GM19023 (cell line): ENCODE measurements around the gene SLC9C1.

ENCODE experiments used
- ATAC-seq: cut with Tn5 transposase; IDR thresholded peaks from one replicate; pipeline ENCODE4 v1.9.1; 2021; ENCODE audit warnings: mild to moderate bottlenecking, moderate library complexity; ENCODE audit not compliant: unreplicated experiment

SLC9C1 gene

DNA sequence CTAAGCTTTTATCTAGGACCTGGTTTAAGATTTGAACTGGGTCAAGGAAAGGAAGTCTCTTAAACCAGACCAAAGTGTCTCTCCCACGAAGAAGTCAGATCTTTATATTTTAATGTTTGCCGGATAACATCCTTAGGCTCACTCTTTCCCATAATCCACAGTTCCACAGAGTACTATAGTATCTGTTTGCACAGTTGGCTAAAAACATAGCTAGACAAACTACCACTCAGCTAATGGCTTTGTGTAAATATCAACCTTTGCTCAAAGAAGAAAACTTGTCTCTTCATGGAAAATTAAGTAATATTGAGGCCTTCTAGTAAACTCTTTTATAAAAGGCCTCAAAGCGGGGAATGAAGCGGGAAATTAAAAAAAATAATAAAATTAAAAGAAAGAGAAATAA lies 13.5 kb upstream of the SLC9C1 start:
- ATAC-seq: no peak

- ATAC-seq: no peak
Observed at GRCh38 chr3:112306825-112307224, 12.8 kb upstream of the SLC9C1 start.

DNA sequence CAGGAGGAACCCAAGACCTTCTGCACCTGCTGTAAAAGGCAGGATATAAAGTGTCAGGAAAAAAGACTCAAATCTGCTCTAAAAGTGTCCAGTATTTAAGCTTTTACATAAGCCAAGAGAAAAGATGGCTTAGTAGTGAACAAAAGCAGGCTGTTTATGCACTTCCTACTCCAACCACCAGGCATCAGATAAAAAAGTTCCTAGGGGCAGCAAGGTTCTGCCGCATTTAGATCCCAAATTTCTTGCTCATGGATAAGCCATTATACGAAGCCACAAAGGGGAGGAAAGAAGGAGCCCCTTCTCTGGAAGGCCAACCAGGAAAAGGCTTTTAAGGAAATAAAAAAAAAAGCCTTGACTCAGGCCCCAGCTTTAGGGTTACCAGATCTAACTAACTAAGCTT lies 10.6 kb upstream of the SLC9C1 start:
- ATAC-seq: no peak

GRCh38 chr3:112303764-112304325 lies 9.8 kb upstream of the SLC9C1 start:
- ATAC-seq: peak; percentile 65

- ATAC-seq: peak; percentile 57
Observed at GRCh38 chr3:112302881-112303763, 9.1 kb upstream of the SLC9C1 start.

DNA sequence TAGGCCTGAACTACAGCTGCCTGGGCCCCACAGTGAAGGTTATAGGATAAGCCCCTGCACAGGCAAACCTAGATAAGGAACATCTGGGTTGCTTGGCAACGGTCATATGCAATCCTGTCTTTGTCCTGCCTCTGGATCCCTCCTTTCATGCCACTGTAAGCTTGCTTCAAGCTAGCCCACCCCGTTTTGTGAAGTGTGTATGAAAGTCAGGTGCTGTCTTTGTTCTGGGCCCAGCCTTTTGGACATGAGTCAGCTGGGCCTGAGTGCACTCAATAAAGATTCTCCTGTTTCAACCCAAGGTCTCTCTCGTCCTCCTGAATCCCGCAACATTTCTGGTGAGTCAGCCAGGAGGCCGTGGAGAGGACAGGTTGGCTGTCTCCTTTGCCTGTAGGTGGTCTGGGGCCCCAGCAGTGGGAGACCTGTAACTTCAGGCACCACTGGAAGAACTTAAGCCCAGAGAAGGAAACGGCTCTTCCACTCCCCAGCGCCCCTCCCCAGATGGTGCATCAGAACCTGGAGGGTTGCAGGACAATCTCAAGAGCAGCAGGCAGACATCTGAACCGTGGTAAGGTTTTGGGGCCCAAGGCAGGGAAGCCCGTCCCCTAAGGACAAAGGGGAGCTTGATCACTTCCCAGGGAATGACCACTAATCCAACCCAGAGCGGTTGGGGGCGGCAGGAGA lies 8.3 kb upstream of the SLC9C1 start:
- ATAC-seq: no peak

- no peak for ATAC-seq
Observed at GRCh38 chr3:112298781-112299180, 4.8 kb upstream of the SLC9C1 start.

DNA sequence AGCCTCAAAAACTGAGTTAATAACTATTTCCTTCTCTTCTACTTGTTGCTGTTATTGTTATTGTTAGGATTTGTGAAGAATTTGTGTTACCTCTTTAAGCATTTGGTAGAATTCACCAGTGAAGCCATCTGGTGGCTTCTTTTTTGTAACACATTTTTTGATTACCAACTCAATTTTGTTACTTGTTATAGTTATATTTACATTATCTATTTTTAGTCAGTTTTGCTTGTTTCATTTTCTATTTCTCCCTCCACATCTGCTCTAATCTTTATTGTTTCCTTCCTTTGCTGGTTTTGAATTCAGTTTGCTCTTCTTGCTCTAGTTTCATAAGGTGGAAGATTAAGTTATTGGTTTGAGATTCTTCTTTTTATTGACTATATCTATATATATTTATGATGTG lies 3.7 kb upstream of the SLC9C1 start:
- ATAC-seq: no peak

DNA sequence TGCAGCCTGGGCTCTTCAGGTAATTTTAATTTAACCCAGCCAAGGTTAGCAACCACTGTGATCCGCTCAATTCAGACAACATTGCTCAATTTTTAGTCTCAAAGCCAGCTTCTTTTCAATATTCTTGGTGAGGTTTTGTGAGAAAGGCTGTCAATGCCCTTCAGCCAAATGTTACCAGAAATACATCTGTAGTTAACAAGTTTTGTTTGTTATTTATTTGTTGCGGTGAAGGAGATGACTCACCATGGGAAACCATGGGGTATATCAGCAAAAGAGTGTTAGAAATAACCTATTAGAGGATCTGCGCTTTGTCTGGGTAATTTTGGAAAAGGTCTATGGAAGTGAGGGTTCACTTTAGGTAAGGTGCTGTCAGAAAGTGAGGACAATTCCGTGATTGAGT lies 5.0 kb downstream of the SLC9C1 start:
- no peak for ATAC-seq

DNA sequence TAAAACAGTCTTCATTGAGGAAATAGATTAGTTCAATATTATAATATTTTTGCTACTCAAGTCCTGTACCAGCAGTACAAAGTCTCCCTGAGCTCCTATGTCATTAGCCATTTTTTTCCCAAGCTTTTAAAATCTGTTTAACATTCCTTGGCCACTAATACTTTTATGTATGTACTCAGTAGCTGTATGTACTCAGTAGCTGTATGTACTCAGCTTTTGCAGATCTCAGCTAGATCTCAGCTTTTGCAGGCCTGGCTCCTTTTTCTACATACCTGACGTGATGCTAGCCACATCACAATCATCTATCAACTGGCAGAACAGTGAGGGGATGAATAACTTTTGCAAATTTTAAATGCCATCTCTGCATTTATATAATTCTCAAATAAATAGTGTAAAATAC lies 13.8 kb downstream of the SLC9C1 start:
- no peak for ATAC-seq

DNA sequence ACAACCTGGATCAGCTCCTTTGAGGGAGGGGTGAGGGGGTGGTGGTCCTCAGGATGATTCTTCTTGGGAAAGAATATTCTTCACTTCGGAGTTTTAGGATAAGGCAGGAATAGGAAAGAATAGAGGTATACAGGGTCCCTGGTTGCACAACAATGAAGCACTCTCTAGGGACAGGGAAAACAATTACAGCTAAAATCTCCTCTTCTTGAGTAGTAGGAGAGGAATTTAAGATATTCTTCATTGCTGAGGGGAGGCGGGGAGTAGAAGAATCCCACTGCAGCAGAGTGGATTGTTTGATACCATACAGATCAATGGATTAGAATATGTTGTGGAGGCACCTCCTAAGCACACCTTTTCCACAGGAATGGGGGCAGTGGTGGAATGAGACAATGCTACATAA lies 20.5 kb downstream of the SLC9C1 start:
- ATAC-seq: no peak

- no peak for ATAC-seq
Observed at GRCh38 chr3:112261742-112262141, 32.3 kb downstream of the SLC9C1 start.

DNA sequence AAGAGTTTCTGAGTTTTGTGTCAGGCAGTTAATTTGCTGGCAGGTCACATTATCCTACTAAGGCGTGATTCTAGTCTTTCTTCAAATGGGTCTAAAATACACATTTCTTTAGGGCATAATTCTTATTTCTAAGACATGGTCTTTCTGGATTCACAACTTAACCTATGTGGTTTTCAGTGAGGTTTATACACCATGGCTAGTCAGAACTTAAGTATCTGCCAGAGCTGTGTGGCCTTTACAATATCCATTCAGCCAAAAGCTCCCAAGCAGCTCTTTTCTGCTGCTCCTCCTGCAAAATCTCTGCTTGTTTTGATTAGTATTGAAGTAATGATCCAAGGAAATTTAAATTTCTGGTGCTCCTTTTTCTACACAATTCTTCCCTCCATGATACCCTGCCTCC lies 33.5 kb downstream of the SLC9C1 start:
- ATAC-seq: no peak

GRCh38 chr3:112253301-112253971 lies 40.6 kb downstream of the SLC9C1 start:
- peak; percentile 55 for ATAC-seq

DNA sequence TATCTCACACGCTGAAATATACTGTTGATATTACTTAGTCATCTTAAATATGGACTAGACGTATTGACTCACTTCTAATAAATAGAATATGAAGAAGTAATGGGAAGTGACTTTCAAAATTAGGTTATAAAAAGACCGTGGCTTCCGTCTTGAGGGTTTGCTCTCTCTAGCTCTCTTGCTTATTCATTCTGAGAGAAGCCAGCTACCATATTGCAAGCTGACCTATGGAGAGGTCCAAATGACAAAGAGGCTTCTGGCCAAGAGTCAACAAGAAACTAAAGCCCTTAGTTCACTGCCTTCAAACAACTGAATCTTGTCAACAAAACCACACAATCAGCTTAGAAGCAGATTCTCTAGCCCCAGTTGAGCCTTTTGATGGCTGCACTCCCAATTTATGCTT lies 46.1 kb downstream of the SLC9C1 start:
- ATAC-seq: peak; percentile 85

DNA sequence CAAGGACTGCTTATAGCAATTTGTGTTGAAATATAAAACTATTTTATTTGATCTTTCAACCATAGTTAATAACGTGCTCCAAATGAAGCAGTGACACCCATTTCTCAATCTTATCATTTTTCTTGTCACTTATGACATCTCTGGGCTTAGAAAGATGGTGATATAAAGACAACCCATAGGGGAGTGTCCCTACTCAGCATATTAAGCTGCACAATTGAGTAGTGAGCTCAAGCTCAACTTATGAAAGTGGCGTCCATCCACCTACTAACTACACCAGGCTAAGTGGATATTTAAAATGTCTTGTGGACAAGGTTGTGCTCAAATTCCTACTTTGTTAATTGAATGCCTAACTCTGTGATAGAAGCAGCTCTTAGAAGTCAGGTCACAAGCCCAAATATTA lies 46.7 kb downstream of the SLC9C1 start:
- ATAC-seq: no peak

GRCh38 chr3:112233083-112233482 lies 60.9 kb downstream of the SLC9C1 start:
- ATAC-seq: no peak

GRCh38 chr3:112231727-112232126 lies 62.3 kb downstream of the SLC9C1 start:
- ATAC-seq: no peak

GRCh38 chr3:112230033-112230432 lies 64.0 kb downstream of the SLC9C1 start:
- ATAC-seq: no peak

DNA sequence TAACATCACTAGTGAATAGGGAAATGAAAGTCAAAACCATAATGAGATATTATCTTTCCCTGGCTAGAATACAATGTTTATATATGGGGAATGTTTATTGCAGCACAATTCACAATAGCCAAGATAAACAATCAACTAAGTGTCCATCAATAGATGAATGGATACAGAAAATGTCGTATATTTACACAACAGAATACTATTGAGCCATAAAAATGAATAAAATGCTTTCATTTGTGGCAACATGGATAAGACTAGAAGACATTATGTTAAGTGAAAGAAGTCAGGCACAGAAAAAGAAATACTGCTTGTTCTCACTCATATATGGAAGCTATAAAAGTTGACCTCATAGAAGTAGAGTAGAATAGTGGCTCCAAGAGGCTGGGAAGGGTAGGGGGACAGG lies 65.2 kb downstream of the SLC9C1 start:
- ATAC-seq: no peak

- no peak for ATAC-seq
Observed at GRCh38 chr3:112200317-112200666, 93.7 kb downstream of the SLC9C1 start.
